Uterus (tissue), 4 donors: ENCODE results near the gene ABCC3. TPM values are rescaled to one million over a fixed set of nuclear protein-coding genes. Genes with fewer than 3 reads are reported as not detected.

Experiments used
- DNase-seq, 2 donors: peaks; one replicate each; pipeline ENCODE4 v3.0.0-alpha.2; 2019 to 2020
- H3K27ac ChIP-seq, 2 donors: fragments of 200-600 bp; sonication (generic); 1 replicate in 1 of 2; 2 replicates in 1 of 2; pipeline ENCODE4 v1.5.1; 2016 to 2018
- H3K27me3 ChIP-seq, 2 donors: fragments of 200-600 bp; sonication (generic); one replicate each; pipeline ENCODE4 v1.5.1; 2018 to 2019; ENCODE audit warnings: control low read depth in 1 of 2
- H3K36me3 ChIP-seq, 2 donors: fragments of 200-600 bp; sonication (generic); one replicate each; pipeline ENCODE4 v1.5.1; 2019; ENCODE audit warnings: control low read depth in 1 of 2
- H3K4me1 ChIP-seq, 2 donors: fragments of 200-600 bp; sonication (generic); one replicate each; pipeline ENCODE4 v1.5.1; 2018 to 2019; ENCODE audit warnings: control low read depth in 1 of 2
- H3K4me3 ChIP-seq, 2 donors: fragments of 200-600 bp; sonication (generic); 1 replicate in 1 of 2; 2 replicates in 1 of 2; pipeline ENCODE4 v1.5.1; 2018 to 2019; ENCODE audit warnings: mild to moderate bottlenecking in 1 of 2
- H3K9me3 ChIP-seq, 2 donors: fragments of 200-600 bp; sonication (generic); one replicate each; pipeline ENCODE4 v1.5.1; 2019; ENCODE audit warnings: control low read depth in 1 of 2
- CTCF ChIP-seq, 4 experiments: fragments of 200-600 bp in 2 of 4; fragments of 450-650 bp in 2 of 4; sonication (generic) in 2 of 4; IDR thresholded peaks; one replicate each; pipeline ENCODE4 v1.5.1; 2016 to 2019; ENCODE audit warnings: antibody characterized with exemption in 4 of 4, mild to moderate bottlenecking in 2 of 4, moderate library complexity in 1 of 4
- POLR2A ChIP-seq, 2 donors: fragments of 450-650 bp; IDR thresholded peaks; one replicate each; pipeline ENCODE4 v1.6.1; 2016; ENCODE audit warnings: antibody characterized with exemption in 2 of 2, mild to moderate bottlenecking in 1 of 2, moderate library complexity in 1 of 2
- intact Hi-C: fragments of 100-400 bp; cut with DNase I; formaldehyde crosslinking; loops from one replicate; pipeline ENCODE4 v1.15.1; 2023; ENCODE audit warnings: low total_unique reads
- total RNA-seq, 4 donors: library from RNA; depleted of rRNA in 3 of 4; stranded (reverse); fragments of >200 nt in 3 of 4; gene quantifications; one replicate each; pipeline versions ENCODE4 v1.1.0 to v1.2.4, GENCODE V29; 2014 to 2023
- donor health status: DM: yes; HTN: yes; CAD: no.

ABCC3 gene
- total RNA-seq: 1 to 10 TPM; 1.2 to 4.5 (median 2.6) TPM

GRCh38 chr17:50634224-50634914 lies at the start of gene ABCC3:
ABCC3 (plus strand) TSS chr17:50634881; CDS start chr17:50634937, 56 bp downstream.
- Histone ChIP-seq H3K27ac (no peak within 1 kb of the TSS), H3K27me3 (no peaks in the 10 kb centered on the region), H3K4me1 (peaks cover 0 to 10% of the 10 kb centered on the region in 2 donors), H3K9me3 (no peaks in the 10 kb centered on the region), H3K36me3 (no peaks in the 10 kb centered on the region), H3K4me3 (peak within 1 kb of the TSS in 1 of 2 donors; percentile 37)
- TF ChIP-seq CTCF (IDR thresholded peaks at IDR 0.05): no peak
- no peak for TF ChIP-seq POLR2A (IDR thresholded peaks at IDR 0.05)
- peak in 1 of 2 donors; percentile 54 for DNase-seq
- intact Hi-C loops: no loop called here

GRCh38 chr17:50585346-50585745 lies 49.3 kb upstream of the ABCC3 start:
- no peak overlapping the region for H3K4me3 ChIP-seq
- TF ChIP-seq POLR2A (IDR thresholded peaks at IDR 0.05): no peak
- TF ChIP-seq CTCF (IDR thresholded peaks at IDR 0.05): no peak
- intact Hi-C loops: no loop called here

GRCh38 chr17:50585891-50586290 lies 48.8 kb upstream of the ABCC3 start:
- Histone ChIP-seq H3K36me3 (no peaks in the 10 kb centered on the region), H3K9me3 (no peaks in the 10 kb centered on the region), H3K27me3 (no peaks in the 10 kb centered on the region), H3K27ac (no peak overlapping the region), H3K4me1 (peaks cover 0 to 12% of the 10 kb centered on the region in 2 donors), H3K4me3 (no peak overlapping the region)
- intact Hi-C loops: no loop called here
- TF ChIP-seq POLR2A (IDR thresholded peaks at IDR 0.05): no peak
- TF ChIP-seq CTCF (IDR thresholded peaks at IDR 0.05): no peak
- DNase-seq: no peak

More at GRCh38 chr17:50585346-50585745, 49.3 kb upstream of the ABCC3 start:
- Histone ChIP-seq H3K36me3 (no peaks in the 10 kb centered on the region), H3K27ac (no peak overlapping the region), H3K4me1 (peaks cover 0 to 12% of the 10 kb centered on the region in 2 donors), H3K27me3 (no peaks in the 10 kb centered on the region), H3K9me3 (no peaks in the 10 kb centered on the region)
- no peak for DNase-seq

GRCh38 chr17:50586421-50587247 lies 48.0 kb upstream of the ABCC3 start:
- H3K36me3 ChIP-seq: no peaks in the 10 kb centered on the region
- DNase-seq: no peak
- TF ChIP-seq CTCF (IDR thresholded peaks at IDR 0.05) (no peak), POLR2A (IDR thresholded peaks at IDR 0.05) (no peak)
- intact Hi-C loops: no loop called here
- no peaks in the 10 kb centered on the region for H3K9me3 ChIP-seq
- peaks cover 0 to 12% of the 10 kb centered on the region in 2 donors for H3K4me1 ChIP-seq
- H3K27ac ChIP-seq: no peak overlapping the region
- no peak overlapping the region for H3K4me3 ChIP-seq
- no peaks in the 10 kb centered on the region for H3K27me3 ChIP-seq

GRCh38 chr17:50587571-50587970 lies 47.1 kb upstream of the ABCC3 start:
- intact Hi-C loops: no loop called here
- H3K27me3 ChIP-seq: no peaks in the 10 kb centered on the region
- no peak for TF ChIP-seq POLR2A (IDR thresholded peaks at IDR 0.05)
- no peak for TF ChIP-seq CTCF (IDR thresholded peaks at IDR 0.05)
- no peaks in the 10 kb centered on the region for H3K36me3 ChIP-seq
- H3K27ac ChIP-seq: no peak overlapping the region
- DNase-seq: no peak
- H3K4me3 ChIP-seq: no peak overlapping the region
- H3K4me1 ChIP-seq: peaks cover 0 to 12% of the 10 kb centered on the region in 2 donors
- H3K9me3 ChIP-seq: no peaks in the 10 kb centered on the region
